AG04450 (cell line): Measurements from ENCODE around the gene APOD. TPM values are rescaled to one million over a fixed set of nuclear protein-coding genes. Genes with fewer than 3 reads are reported as not detected.
"Not testable (repeated sequence)": the region's sequence is repeated elsewhere in the genome, so short reads cannot be mapped to it uniquely, and the experiment has no call there.

Experiments used
- CTCF ChIA-PET: fragments of 300-600, 350-600 bp; formaldehyde crosslinking; extraction: SDS; loops from one replicate; lab custom pipeline; 2022; ENCODE audit warnings: antibody characterized with exemption, inconsistent platforms; lab: Charles Lee
- POLR2A ChIA-PET: fragments of 350-600 bp; formaldehyde crosslinking; extraction: SDS; loops from one replicate; lab custom pipeline; 2021; ENCODE audit warnings: antibody characterized with exemption, inconsistent platforms; lab: Yijun Ruan, JAX
- DNase-seq: peaks from one replicate; pipeline ENCODE4 v3.0.0-alpha.2; 2011; ENCODE audit warnings: low read depth, low spot score
- H3K27ac ChIP-seq: one replicate; pipeline ENCODE4 v1.5.1; 2012; ENCODE audit warnings: low read depth, low read length, control low read depth
- H3K27me3 ChIP-seq: one replicate; pipeline ENCODE4 v1.6.0; 2012; ENCODE audit warnings: low read length; ENCODE audit not compliant: control insufficient read depth, insufficient read depth
- H3K4me3 ChIP-seq: 2 replicates; pipeline ENCODE4 v1.5.1; 2011; ENCODE audit warnings: mild to moderate bottlenecking, low read depth, low read length, control low read depth
- H3K9me3 ChIP-seq: 2 replicates; pipeline ENCODE4 v1.5.1; 2012; ENCODE audit warnings: low read length; ENCODE audit not compliant: control insufficient read depth, insufficient read depth
- polyA plus RNA-seq: library from polyadenylated mRNA; depleted of rRNA; stranded (reverse); fragments of >200 nt; gene quantifications from 2 replicates; pipeline ENCODE4 v1.2.3, GENCODE V29; 2011
- TF ChIP-seq, protein P1 (sequence below): IDR thresholded peaks from 2 replicates; pipeline ENCODE4 v1.5.1; 2011; ENCODE audit warnings: low read depth, low read length, control low read depth, inconsistent platforms

The APOD gene
- polyA plus RNA-seq, 1 experiment = 0.56 TPM

DNA sequence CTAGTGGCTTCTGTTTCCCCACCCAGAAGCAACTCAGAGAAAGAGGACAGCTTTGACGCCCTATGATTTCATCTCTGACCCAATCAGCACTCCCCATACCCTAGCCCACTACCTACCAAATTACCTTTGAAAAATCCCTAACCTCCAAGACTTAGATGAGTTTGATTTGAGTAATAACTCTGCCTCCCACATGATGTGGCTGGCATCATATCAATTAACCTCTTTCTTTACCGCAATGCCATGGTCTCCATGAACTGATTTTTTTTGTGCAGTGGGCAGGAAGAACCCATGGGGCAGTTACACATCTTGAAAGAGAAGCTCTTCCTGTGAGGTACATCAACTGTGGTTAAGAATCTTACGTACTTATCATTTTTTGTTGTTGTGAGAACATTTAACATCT, 25.5 kb upstream of the APOD start:
- Histone ChIP-seq H3K27ac (no peak overlapping the region), H3K27me3 (peaks cover 12% of the 10 kb centered on the region), H3K4me3 (no peak overlapping the region), H3K9me3 (peaks cover 5% of the 10 kb centered on the region)
- ChIA-PET POLR2A (no interaction called here), CTCF (no interaction called here)
- DNase-seq = no peak
- TF ChIP-seq, protein P1, sequence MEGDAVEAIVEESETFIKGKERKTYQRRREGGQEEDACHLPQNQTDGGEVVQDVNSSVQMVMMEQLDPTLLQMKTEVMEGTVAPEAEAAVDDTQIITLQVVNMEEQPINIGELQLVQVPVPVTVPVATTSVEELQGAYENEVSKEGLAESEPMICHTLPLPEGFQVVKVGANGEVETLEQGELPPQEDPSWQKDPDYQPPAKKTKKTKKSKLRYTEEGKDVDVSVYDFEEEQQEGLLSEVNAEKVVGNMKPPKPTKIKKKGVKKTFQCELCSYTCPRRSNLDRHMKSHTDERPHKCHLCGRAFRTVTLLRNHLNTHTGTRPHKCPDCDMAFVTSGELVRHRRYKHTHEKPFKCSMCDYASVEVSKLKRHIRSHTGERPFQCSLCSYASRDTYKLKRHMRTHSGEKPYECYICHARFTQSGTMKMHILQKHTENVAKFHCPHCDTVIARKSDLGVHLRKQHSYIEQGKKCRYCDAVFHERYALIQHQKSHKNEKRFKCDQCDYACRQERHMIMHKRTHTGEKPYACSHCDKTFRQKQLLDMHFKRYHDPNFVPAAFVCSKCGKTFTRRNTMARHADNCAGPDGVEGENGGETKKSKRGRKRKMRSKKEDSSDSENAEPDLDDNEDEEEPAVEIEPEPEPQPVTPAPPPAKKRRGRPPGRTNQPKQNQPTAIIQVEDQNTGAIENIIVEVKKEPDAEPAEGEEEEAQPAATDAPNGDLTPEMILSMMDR = no peak

DNA sequence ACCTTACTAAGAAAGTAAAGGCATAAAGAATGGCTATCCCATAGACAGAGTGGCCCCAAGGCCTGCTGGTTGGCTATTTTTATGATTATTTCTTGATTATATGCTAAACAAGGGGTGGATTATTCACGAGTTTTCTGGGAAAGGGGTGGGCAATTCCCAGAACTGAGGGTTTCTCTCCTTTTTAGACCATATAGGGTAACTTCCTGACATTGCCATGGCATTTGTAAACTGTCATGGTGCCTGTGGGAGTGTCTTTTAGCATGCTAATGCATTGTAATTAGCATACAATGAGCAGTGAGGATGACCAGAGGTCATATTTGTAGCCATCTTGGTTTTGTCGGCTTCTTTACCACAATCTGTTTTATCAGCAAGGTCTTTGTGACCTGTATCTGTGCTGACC, 18.0 kb upstream of the APOD start:
- H3K27me3 ChIP-seq, POLR2A ChIA-PET, H3K4me3 ChIP-seq, H3K9me3 ChIP-seq, DNase-seq, H3K27ac ChIP-seq, CTCF ChIA-PET: not testable (repeated sequence)

DNA sequence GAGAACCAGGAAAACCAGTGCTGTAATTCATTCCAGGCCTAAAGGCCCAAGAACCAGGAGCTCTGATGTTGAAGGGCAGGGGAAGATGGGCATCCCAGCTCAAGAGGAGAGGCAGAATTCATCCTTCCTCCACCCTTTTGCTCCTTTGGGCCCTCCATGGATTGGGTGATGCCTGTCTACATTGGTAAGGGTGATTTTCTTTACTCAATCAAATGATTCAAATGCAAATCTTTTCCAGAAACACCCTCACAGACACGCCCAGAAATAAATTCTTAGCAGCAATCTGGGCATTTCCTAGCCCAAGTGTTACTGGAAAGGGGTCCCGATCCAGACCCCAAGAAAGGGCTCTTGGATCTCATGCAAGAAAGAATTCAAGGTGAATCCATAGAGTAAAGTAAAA, 17.6 kb upstream of the APOD start:
- ChIA-PET POLR2A (no interaction called here), CTCF (no interaction called here)
- no peak for DNase-seq
- H3K27me3 ChIP-seq = peaks cover 4% of the 10 kb centered on the region
- H3K4me3 ChIP-seq = no peak overlapping the region
- TF ChIP-seq, protein P1 = no peak
- no peak overlapping the region for H3K27ac ChIP-seq
- H3K9me3 ChIP-seq = peaks cover 3% of the 10 kb centered on the region; the same call in 1 of the 2 replicates

DNA sequence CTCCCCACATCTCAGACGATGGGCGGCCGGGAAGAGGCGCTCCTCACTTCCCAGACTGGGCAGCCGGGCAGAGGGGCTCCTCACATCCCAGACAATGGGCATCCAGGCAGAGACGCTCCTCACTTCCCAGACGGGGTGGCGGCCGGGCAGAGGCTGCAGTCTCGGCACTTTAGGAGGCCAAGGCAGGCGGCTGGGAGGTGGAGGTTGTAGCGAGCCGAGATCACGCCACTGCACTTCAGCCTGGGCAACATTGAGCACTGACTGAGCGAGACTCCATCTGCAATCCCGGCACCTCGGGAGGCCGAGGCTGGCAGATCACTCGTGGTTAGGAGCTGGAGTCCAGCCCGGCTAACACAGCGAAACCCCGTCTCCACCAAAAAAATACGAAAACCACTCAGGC, 16.2 kb upstream of the APOD start:
- H3K27ac ChIP-seq, POLR2A ChIA-PET, H3K27me3 ChIP-seq, H3K9me3 ChIP-seq, CTCF ChIA-PET, H3K4me3 ChIP-seq, DNase-seq: not testable (repeated sequence)

DNA sequence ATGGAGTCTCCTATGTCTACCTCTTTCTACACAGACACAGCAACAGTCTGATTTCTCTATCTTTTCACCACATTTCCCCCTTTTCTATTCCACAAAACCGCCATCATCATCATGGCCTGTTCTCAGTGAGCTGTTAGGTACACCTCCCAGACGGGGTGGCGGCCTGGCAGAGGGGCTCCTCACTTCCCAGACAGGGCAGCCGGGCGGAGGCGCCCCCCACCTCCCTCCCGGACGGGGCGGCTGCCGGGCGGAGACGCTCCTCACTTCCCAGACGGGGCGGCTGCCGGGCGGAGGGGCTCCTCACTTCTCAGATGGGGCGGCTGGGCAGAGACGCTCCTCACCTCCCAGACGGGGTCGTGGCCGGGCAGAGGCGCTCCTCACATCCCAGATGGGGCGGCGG, 15.8 kb upstream of the APOD start:
- H3K27me3 ChIP-seq, H3K27ac ChIP-seq, POLR2A ChIA-PET, H3K9me3 ChIP-seq, H3K4me3 ChIP-seq, DNase-seq, CTCF ChIA-PET: not testable (repeated sequence)

DNA sequence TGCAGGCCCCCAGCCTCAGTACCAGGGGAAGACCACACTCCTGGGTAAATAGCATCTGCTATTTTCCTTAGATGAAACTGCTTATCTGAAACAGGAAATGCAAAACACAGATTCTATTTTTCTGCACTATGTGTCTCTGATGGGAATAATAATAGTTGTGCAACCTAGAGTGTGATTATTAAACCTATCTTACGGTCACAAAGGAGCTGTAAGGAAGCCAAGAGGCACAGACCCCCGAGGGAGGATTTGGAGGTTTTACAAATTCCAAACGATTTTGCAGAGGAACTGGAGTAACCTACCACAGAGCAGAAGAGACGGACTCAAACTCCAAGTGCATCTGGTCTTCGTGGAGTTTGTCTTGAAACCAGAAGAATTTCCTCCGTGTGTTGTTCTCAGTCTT, 14.1 kb upstream of the APOD start:
- H3K4me3 ChIP-seq = no peak overlapping the region
- ChIA-PET POLR2A (no interaction called here), CTCF (interaction anchor here (0.5 kb wide), 1 partner anchor 291 kb away, joined by 3 read pairs; no protein-coding TSS in a partner anchor)

More for the DNA sequence above, 14.1 kb upstream of the APOD start:
- peaks cover 3% of the 10 kb centered on the region; the same call in 1 of the 2 replicates for H3K9me3 ChIP-seq
- no peak overlapping the region for H3K27ac ChIP-seq
- TF ChIP-seq, protein P1 = no peak
- peaks cover 9% of the 10 kb centered on the region for H3K27me3 ChIP-seq
- DNase-seq = no peak
